IPS-18a (cell line): ENCODE data around the gene ELOVL5.
"Not testable (repeated sequence)": the region's sequence is repeated elsewhere in the genome, so short reads cannot be mapped to it uniquely, and the experiment has no call there.

Experiments
- H3K27ac ChIP-seq: one replicate; pipeline ENCODE4 v1.5.1; 2013; ENCODE audit warnings: low read length
- H3K27me3 ChIP-seq: one replicate; pipeline ENCODE4 v1.6.1; 2013; ENCODE audit warnings: mild to moderate bottlenecking, low read length; ENCODE audit not compliant: control insufficient read depth, insufficient read depth
- H3K36me3 ChIP-seq: one replicate; pipeline ENCODE4 v1.6.1; 2013; ENCODE audit warnings: low read depth, low read length; ENCODE audit not compliant: control insufficient read depth
- H3K4me1 ChIP-seq: one replicate; pipeline ENCODE4 v1.6.1; 2013; ENCODE audit warnings: low read depth, low read length; ENCODE audit not compliant: control insufficient read depth
- H3K4me3 ChIP-seq: one replicate; pipeline ENCODE4 v1.5.1; 2013; ENCODE audit warnings: low read length
- H3K9ac ChIP-seq: one replicate; pipeline ENCODE4 v1.6.1; 2013; ENCODE audit warnings: mild to moderate bottlenecking, low read length, moderate library complexity
- H3K9me3 ChIP-seq: one replicate; pipeline ENCODE4 v1.6.1; 2013; ENCODE audit warnings: low read depth, low read length; ENCODE audit not compliant: control insufficient read depth

The ELOVL5 gene

GRCh38 chr6:53311586-53311935 lies 37.2 kb downstream of the ELOVL5 start:
- Histone ChIP-seq H3K27ac (no peak overlapping the region), H3K4me1 (peaks cover 26% of the 10 kb centered on the region)

GRCh38 chr6:53310771-53311585 lies 37.8 kb downstream of the ELOVL5 start:
- H3K9ac ChIP-seq, result no peak overlapping the region
- no peak overlapping the region for H3K27ac ChIP-seq
- no peak overlapping the region for H3K4me3 ChIP-seq
- no peaks in the 10 kb centered on the region for H3K27me3 ChIP-seq
- H3K4me1 ChIP-seq, result peaks cover 26% of the 10 kb centered on the region
- no peaks in the 10 kb centered on the region for H3K36me3 ChIP-seq
- H3K9me3 ChIP-seq, result no peaks in the 10 kb centered on the region

More at GRCh38 chr6:53311586-53311935, 37.2 kb downstream of the ELOVL5 start:
- H3K27me3 ChIP-seq, result no peaks in the 10 kb centered on the region
- no peak overlapping the region for H3K9ac ChIP-seq
- H3K4me3 ChIP-seq, result no peak overlapping the region
- no peaks in the 10 kb centered on the region for H3K9me3 ChIP-seq
- H3K36me3 ChIP-seq, result no peaks in the 10 kb centered on the region

GRCh38 chr6:53309901-53310300 lies 38.8 kb downstream of the ELOVL5 start:
- Histone ChIP-seq H3K4me1 (peaks cover 26% of the 10 kb centered on the region), H3K9me3 (no peaks in the 10 kb centered on the region), H3K27ac (no peak overlapping the region), H3K27me3 (no peaks in the 10 kb centered on the region), H3K9ac (no peak overlapping the region), H3K36me3 (no peaks in the 10 kb centered on the region), H3K4me3 (no peak overlapping the region)

- Histone ChIP-seq H3K9ac (no peak overlapping the region), H3K27ac (no peak overlapping the region), H3K36me3 (no peaks in the 10 kb centered on the region), H3K27me3 (no peaks in the 10 kb centered on the region), H3K4me1 (peaks cover 26% of the 10 kb centered on the region), H3K4me3 (no peak overlapping the region), H3K9me3 (no peaks in the 10 kb centered on the region)
Measured at GRCh38 chr6:53309059-53309900, 39.5 kb downstream of the ELOVL5 start.

DNA sequence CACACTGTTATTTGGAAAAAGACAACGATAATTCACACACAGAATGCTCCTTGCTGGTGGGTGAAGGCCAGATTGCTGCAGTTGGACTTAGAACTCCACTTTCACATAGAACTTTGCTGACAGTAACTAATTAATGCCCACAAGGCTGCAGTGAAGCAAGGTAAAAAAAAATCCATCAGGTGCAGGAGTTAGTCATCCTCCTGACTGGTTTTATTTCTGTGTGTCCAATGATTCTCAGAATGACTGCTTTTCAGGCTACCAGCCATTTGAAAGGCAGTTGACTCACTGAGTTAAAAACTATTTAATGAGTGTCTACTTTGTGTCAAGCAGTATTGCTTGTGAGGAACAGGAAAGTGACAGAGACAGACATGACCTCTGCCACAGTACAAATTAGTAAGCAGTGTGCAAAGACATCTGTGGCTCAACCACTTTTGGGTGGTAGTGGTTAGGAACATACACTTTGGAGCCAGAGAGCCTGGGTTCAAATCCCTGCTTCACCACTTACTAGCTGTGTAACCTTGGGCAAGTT lies 41.9 kb downstream of the ELOVL5 start:
- H3K9ac ChIP-seq, result no peak overlapping the region

DNA sequence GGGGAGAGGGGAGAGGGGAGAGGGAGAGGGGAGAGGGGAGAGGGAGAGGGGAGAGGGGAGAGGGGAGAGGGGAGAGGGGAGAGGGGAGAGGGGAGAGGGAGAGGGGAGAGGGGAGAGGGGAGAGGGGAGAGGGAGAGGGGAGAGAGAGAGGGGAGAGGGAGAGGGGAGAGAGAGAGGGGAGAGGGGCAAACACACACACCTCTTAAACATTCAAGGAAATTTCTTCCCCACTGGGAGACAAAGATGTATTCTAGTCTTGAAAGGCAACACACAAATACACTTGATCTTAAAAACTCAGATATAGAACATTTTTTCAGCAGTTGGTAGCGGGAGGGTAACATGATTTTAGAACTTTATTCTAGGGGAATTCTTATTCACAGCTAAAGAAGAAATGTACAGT lies 42.5 kb downstream of the ELOVL5 start:
- H3K27ac ChIP-seq, H3K9me3 ChIP-seq, H3K9ac ChIP-seq, H3K36me3 ChIP-seq, H3K27me3 ChIP-seq, H3K4me3 ChIP-seq: not testable (repeated sequence)
- peaks cover 40% of the 10 kb centered on the region for H3K4me1 ChIP-seq

More for the DNA sequence above, 41.9 kb downstream of the ELOVL5 start:
- H3K27ac ChIP-seq, result no peak overlapping the region
- peaks cover 37% of the 10 kb centered on the region for H3K4me1 ChIP-seq
- H3K4me3 ChIP-seq, result no peak overlapping the region
- H3K36me3 ChIP-seq, result no peaks in the 10 kb centered on the region
- no peaks in the 10 kb centered on the region for H3K9me3 ChIP-seq
- no peaks in the 10 kb centered on the region for H3K27me3 ChIP-seq

DNA sequence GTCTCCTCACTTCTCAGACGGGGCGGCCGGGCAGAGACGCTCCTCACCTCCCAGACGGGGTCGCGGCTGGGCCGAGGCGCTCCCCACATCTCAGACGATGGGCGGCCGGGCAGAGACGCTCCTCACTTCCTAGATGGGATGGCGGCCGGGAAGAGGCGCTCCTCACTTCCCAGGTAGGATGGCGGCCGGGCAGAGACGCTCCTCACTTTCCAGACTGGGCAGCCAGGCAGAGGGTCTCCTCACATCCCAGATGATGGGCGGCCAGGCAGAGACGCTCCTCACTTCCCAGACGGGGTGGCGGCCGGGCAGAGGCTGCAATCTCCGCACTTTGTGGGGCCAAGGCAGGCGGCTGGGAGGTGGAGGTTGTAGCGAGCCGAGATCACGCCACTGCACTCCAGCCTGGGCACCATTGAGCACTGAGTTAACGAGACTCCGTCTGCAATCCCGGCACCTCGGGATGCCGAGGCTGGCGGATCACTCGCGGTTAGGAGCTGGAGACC lies 43.2 kb downstream of the ELOVL5 start:
- H3K4me3 ChIP-seq, H3K9ac ChIP-seq, H3K36me3 ChIP-seq, H3K27me3 ChIP-seq, H3K27ac ChIP-seq, H3K9me3 ChIP-seq: not testable (repeated sequence)
- H3K4me1 ChIP-seq, result peaks cover 34% of the 10 kb centered on the region

GRCh38 chr6:53304953-53305352 lies 43.8 kb downstream of the ELOVL5 start:
- not testable (repeated sequence) for H3K4me3 ChIP-seq, H3K27me3 ChIP-seq, H3K9me3 ChIP-seq, H3K9ac ChIP-seq, H3K36me3 ChIP-seq, H3K27ac ChIP-seq
- H3K4me1 ChIP-seq, result peaks cover 29% of the 10 kb centered on the region

- H3K4me1 ChIP-seq, result peaks cover 20% of the 10 kb centered on the region
- no peaks in the 10 kb centered on the region for H3K36me3 ChIP-seq
- no peak overlapping the region for H3K4me3 ChIP-seq
- no peaks in the 10 kb centered on the region for H3K27me3 ChIP-seq
- no peaks in the 10 kb centered on the region for H3K9me3 ChIP-seq
- no peak overlapping the region for H3K9ac ChIP-seq
- H3K27ac ChIP-seq, result no peak overlapping the region
Measured at GRCh38 chr6:53302678-53303360, 45.9 kb downstream of the ELOVL5 start.

DNA sequence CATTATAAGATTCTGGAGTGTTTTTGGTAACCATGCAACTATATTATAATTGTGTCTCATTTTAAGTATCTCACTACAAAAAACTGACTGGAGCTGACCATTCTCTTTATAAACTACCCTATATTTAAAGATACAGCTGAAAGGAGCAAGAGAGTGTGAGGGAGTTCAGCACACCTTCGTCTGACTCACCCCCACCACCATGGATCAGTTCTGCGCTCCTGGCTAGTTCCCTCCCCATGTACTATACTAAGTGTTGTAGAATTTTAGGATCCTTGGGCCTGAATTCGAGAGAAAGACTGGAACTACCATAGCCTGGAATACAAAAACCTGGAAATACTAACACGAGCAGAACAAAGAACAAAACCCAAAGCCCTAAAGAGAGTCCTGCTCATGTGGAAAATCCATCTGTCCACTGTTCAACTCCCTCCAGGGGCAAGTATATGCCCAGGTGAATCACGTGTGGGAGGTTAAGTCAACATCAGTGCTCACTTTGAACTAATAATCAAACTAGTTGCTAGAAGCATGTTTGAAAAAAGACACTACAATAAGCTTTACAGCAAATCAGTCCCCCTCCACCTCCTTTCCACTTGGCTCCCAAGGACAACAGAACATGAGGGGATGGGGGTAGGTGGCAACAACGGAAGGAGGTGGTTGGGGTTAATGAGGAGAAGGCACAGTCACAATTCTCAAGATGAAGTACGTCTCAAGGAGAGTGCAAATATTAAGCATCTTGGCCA lies 46.8 kb downstream of the ELOVL5 start:
- Histone ChIP-seq H3K9me3 (no peaks in the 10 kb centered on the region), H3K4me1 (peaks cover 20% of the 10 kb centered on the region), H3K4me3 (no peak overlapping the region), H3K9ac (no peak overlapping the region), H3K27ac (no peak overlapping the region), H3K36me3 (no peaks in the 10 kb centered on the region), H3K27me3 (no peaks in the 10 kb centered on the region)
